Activated naive CD4-positive, alpha-beta T cell treated with Interleukin-2 at 50 U/mL for 16 hours (primary cell): ENCODE data around the gene WNT9B.
A peak's percentile ranks its signal among the peaks of the same experiment; 100 is the strongest.
"Not testable (repeated sequence)": the region's sequence is repeated elsewhere in the genome, so short reads cannot be mapped to it uniquely, and the experiment has no call there.

Experiments used
- DNase-seq: peaks from one replicate; pipeline ENCODE4 v3.0.0-alpha.2; 2020

The WNT9B gene

GRCh38 chr17:46822388-46822921 lies 28.9 kb upstream of the WNT9B start:
- DNase-seq = peak; percentile 27

GRCh38 chr17:46823657-46824056 lies 27.7 kb upstream of the WNT9B start:
- no peak for DNase-seq

DNA sequence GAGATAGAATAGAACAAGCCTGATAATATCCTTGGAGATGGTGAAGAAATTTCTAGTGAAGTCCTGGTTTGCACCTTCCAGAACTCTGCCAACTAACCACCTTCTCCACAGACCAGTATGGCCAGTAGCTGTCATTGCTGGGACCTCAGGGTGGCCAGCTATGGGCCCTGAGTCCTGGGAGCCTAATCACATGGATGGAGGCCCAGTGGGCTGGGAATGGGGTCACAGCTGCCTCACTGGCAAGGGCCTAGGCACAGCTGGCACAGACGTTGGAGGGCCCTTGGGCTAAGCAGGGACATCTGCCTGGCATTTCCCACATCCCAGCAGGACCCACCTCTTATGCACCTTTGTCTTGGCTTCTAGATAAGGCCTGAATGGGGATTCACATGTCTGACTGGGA lies 25.3 kb upstream of the WNT9B start:
- no peak for DNase-seq

- DNase-seq = no peak
These were observed 24.1 kb upstream of the WNT9B start for GRCh38 chr17:46827274-46827673.

GRCh38 chr17:46831573-46832330 lies 19.6 kb upstream of the WNT9B start:
- no peak for DNase-seq

DNA sequence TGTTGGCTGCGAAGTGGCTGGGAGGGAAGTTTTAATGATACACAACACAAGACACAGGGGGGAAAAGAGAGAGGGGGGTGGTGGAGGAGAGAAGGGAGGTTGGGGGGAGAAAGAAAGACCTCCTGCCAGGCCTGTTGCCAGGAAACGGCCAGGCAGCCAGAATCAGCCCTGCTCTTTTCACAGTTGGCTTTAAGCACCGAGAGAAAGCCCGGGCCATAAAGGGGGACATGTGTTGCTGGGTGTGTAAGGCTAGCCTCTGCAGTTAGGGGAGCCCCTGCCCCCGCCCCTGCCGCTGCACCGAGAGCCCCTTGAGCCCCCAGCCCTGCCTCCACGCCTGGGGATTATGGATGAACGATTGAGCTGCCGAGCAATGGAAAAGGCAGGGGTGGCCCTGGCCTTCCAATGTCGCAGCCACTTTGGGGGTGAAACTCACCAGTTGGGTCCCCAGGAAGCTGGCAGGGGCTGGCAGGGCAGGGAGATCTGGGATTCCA lies 19.0 kb upstream of the WNT9B start:
- DNase-seq = no peak

GRCh38 chr17:46832945-46833839 lies 18.2 kb upstream of the WNT9B start:
- no peak for DNase-seq

DNA sequence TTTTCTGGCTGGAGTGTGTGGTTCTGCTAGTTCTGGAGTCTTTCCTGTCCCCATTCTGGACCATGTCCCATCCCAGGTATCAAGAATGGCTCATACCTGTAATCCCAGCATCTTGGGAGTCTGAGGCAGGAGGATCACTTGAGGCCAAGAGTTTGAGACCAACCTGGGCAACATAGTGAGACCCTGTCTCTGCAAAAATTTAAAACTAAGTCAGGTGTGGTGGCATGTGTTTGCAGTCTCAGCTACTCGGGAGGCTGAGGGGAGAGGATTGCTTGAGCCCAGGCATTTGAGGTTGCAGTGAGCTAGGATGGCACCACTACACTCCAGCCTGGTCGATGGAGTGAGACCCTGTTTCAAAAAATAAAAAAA lies 17.6 kb upstream of the WNT9B start:
- no peak for DNase-seq

DNA sequence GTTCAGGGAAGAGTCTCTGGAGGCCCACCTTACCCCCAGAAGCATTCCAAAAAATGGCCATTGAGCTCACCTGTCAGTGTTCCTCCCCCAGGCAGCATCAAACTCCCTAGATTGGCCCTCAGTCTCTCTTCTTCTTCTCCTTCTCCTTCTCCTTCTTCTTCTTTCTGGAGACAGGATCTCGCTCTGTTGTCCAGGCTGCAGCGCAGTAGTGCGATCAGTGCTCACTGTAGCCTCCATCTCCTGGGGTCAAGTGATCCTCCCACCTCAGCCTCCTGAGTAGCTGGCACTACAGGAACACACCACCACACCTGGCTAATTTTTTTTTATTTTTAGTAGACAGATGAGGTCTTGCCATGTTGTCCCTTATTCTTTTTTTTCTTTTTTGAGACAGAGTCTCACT lies 16.5 kb upstream of the WNT9B start:
- DNase-seq = no peak

DNA sequence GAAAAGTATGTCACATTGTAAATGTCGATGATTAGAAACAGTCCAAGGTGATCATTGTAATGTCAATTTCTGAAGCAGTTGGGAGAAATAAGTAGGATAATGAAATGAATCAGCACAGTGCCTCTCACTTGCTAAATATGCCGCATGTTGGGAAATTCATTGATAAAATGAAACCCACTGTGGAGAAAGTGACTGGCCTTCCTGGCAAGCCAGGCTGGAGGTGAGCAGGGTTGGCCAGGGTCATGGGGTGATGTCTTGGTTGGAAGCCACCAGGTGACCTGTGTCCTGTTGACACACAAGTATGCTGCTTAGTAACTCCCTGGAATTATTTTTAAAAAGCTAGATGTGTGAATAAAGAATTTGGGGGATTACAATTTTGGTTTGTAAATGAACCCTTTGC lies 14.9 kb upstream of the WNT9B start:
- DNase-seq = no peak

DNA sequence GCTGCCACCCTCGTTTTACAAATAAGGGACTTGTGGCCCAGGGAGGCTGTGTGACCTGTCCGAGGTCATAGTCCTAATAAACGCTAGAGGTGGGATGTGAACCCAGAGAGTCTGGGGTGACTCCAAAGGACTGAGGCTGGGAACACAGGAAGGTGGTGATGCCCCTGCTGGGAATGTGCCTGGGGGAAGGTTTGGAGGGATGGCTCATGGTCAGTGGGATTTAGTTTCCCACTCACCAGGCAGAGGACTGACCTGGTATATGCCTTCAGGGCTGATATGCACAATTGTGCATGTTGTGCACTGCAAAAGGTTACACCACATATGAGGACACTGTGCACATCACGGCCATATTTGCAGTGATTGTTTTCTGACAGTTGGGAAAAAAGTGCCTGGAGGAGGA lies 13.9 kb upstream of the WNT9B start:
- DNase-seq = no peak

DNA sequence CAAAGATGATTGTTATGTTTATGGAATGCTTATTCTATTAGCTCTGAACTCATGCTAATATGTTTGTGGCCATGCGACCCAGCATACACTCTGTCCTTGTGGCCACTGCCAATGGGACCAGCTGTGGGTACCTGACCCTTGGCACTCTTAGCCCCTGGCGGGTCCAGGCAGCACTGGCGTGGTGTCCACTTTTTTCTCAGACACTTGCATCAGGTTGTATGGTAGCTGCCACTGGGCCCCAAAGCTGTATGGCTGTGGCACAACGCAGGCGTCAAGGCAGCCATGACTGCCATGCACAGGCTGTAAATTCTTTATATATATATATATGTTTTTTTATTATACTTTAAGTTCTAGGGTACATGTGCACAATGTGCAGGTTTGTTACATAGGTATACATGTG lies 12.2 kb upstream of the WNT9B start:
- DNase-seq = no peak

DNA sequence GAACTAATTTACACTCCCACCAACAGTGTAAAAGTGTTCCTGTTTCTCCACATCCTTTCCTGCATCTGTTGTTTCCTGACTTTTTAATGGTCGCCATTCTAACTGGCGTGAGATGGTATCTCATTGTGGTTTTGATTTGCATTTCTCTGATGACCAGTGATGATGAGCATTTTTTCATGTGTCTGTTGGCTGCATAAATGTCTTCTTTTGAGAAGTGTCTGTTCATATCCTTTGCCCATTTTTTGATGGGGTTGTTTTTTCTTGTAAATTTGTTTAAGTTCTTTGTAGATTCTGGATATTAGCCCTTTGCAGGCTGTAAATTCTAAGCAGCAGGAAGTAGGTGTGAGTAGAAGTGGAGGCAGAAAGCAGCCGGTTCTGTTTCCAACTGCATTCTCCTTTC lies 10.8 kb upstream of the WNT9B start:
- not testable (repeated sequence) for DNase-seq

- DNase-seq = peak; percentile 17
These were observed 9.6 kb upstream of the WNT9B start for GRCh38 chr17:46841561-46842379.

GRCh38 chr17:46842835-46843234 lies 8.5 kb upstream of the WNT9B start:
- no peak for DNase-seq

DNA sequence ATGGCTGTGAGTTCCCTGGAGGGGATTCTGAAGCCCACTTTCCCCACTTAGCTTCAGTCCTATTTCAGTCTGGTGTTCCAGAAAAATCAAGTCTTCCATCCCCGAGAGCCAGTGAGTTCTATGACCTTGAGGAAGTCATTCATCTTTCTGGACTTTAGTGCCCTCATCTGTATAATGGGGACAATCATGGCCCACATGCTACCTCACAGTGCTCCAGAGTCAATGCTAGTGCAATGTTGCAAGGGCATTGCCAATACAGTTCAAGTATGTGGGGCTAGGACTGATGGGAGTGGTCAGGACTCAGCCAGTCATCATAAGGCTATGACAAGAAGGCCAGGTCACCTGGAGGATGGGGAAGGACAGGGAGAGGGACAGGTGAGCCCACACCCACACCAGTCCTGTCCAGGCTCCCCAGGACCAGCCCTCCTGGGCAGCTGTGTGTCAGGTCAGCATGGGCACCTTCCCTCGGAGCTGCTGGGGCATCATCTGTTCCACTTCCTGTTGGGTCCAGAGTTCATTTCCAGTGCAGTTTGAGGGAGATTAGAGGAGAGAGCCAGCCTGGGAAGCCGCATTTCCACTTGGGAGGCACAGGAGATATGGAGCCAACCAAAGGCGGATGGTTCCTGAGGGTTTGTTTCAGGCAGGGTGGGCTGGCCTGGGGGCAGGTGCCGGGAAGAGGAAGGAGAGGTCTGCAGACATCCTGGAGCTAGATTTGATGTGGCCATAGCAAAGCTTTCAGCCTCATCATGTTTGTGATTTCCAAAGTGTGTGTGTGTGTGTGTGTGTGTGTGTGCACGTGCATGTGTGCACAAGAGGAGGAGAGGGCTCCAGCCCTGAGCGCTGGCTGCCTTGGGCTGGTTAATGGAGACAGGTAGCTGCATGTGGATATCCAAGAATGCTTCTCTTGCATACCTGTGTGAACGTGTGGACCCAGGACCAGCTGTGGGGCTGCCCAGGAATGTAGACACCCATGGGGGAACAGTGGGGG lies 3.9 kb upstream of the WNT9B start:
- no peak for DNase-seq

DNA sequence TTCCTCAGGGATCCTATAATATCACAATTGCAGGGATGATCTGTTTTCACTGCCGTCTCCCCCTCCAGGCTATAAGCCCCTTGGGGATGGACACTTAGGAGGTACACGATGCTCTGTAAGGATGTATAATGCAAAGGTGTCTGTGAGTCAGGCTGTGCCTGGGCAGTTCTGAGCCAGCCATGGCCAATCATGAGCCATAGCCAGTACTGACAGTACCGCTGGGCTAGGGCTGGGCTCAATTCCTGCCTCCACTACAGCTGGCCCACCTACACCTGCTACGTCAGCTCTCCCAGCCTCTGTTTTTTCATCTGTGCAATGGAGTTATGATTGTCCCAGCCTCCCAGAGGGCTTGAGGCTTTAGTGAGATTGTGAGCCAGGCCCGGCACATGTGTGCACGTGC lies 2.8 kb upstream of the WNT9B start:
- DNase-seq = no peak

- DNase-seq = no peak
These were observed 725 bp upstream of the WNT9B start for GRCh38 chr17:46850688-46851028.

DNA sequence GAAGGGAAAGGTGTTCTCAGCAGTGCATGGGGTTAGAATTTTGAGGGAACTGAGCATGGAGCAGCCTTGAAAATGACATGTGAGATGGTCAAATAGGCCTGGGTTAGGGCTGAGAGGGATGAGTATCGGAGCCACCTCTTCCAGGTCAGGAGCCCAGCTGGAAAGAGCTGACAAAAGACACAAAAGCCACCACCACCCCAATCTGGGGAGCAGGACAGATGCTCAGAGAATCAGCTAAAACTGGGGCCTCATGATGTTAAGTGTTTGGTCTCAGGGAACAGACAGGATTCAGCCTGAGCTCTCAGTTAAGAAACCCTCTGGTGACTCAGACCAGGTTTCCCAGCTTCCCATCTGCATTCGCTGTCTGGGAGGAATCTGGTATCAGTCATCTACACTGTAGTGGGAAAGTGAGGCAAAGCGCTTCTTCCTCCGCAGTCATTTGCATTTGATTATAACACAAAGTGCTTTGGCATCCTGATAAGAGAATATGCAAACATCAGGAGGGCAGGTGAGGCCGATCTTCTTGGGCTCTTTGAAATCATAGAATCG lies 2.6 kb downstream of the WNT9B start:
- no peak for DNase-seq

DNA sequence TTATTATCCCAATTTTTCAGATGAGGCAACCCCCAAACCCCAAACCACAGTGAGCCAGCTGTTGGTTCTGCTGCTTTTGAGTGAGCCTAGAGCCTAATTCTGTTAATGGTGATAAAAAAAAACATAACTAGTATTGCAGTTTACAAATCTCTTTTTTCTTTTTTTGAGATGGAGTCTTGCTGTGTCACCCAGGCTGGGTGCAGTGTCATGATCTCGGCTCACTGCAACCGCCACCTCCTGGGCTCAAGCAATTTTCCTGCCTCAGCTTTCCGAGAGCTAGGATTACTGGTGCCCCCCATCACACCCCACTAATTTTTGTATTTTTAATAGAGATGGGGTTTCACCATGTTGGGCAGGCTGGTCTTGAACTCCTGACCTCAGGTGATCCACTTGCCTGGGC lies 3.1 kb downstream of the WNT9B start:
- no peak for DNase-seq

DNA sequence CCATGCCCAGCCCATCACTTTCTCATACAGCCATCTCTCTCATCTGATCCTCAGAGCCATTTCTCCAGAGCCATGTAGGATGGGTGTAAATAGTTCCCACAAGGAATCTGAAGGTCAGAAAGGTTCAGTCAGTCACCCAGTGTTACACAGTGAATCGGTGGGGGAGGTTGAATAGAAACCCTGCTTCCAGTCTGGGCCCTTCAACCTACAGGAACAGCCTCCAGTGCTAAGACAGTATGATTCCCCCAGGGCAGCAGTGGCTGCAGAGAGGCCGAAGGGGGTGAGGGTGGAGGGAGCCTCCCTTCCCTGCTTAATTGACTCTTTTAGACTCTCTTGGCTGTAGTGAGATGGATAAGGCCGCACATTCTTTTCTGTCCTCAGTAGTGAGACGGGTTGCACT lies 3.6 kb downstream of the WNT9B start:
- DNase-seq = no peak

DNA sequence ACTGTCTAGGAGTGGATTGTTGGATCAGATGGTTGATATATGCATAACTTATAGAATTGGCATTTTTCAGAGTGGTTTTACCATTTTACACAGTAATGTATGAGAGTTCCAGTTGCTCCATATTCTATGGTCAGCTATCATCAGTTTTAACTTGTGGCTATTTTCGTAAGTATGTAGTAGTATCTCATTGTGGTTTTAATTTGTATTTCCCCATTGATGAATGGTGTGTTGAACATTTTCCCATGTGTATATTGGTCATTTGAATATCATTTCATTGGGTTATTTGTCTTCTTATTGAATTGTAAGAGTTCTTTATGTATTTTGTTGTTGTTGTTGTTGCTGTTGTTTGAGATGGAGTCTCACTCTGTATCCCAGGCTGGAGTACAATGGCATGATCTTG lies 6.2 kb downstream of the WNT9B start:
- no peak for DNase-seq
